Measurements from ENCODE around the gene STIL.

STIL gene

GRCh38 chr1:47232187-47232874 is 81.6 kb downstream of the STIL start, which contains the start of gene TAL1:
Gene TAL1, minus strand, starts transcription at chr1:47232225. Its CDS starts 6,337 bp downstream, at chr1:47225888.
- no peak for DNase-seq

- no peak for DNase-seq
These were observed 82.4 kb downstream of the STIL start for GRCh38 chr1:47231301-47232186.

GRCh38 chr1:47230692-47231300 is 83.2 kb downstream of the STIL start:
- no peak for DNase-seq

- no peak for DNase-seq
These were observed 83.9 kb downstream of the STIL start for GRCh38 chr1:47229886-47230691.

- DNase-seq, result no peak
These were observed 84.7 kb downstream of the STIL start for GRCh38 chr1:47229031-47229885.

GRCh38 chr1:47228644-47229030 is 85.3 kb downstream of the STIL start:
- no peak for DNase-seq

GRCh38 chr1:47227341-47228232 is 86.4 kb downstream of the STIL start:
- DNase-seq, result no peak

- no peak for DNase-seq
These were observed 87.1 kb downstream of the STIL start for GRCh38 chr1:47226839-47227215.

- DNase-seq, result no peak
These were observed 87.7 kb downstream of the STIL start for GRCh38 chr1:47226121-47226838.

- DNase-seq, result no peak
These were observed 88.4 kb downstream of the STIL start for GRCh38 chr1:47225430-47226100.

- DNase-seq, result no peak
These were observed 89.1 kb downstream of the STIL start for GRCh38 chr1:47224676-47225399.

- no peak for DNase-seq
These were observed 89.8 kb downstream of the STIL start for GRCh38 chr1:47223921-47224675.

- no peak for DNase-seq
These were observed 90.6 kb downstream of the STIL start for GRCh38 chr1:47223174-47223920.

GRCh38 chr1:47222476-47222875 is 91.5 kb downstream of the STIL start:
- DNase-seq, result no peak

GRCh38 chr1:47219590-47220220 is 94.2 kb downstream of the STIL start:
- DNase-seq, result no peak

GRCh38 chr1:47219001-47219400 is 94.9 kb downstream of the STIL start:
- no peak for DNase-seq

Data from NK-92 treated with Interleukin-12 subunit alpha and Interleukin-12 subunit beta, amount 100 ng/mL, for 24 hours (cell line).